DMS 273 (cell line): ENCODE results near the gene CROCC2.

Experiments used
- DNase-seq: peaks from one replicate; lab custom pipeline; 2025; ENCODE audit not compliant: unreplicated experiment; lab: John Stamatoyannopoulos, UW

CROCC2 gene

GRCh38 chr2:240954436-240955305 lies 48.5 kb downstream of the CROCC2 start:
- no peak for DNase-seq

DNA sequence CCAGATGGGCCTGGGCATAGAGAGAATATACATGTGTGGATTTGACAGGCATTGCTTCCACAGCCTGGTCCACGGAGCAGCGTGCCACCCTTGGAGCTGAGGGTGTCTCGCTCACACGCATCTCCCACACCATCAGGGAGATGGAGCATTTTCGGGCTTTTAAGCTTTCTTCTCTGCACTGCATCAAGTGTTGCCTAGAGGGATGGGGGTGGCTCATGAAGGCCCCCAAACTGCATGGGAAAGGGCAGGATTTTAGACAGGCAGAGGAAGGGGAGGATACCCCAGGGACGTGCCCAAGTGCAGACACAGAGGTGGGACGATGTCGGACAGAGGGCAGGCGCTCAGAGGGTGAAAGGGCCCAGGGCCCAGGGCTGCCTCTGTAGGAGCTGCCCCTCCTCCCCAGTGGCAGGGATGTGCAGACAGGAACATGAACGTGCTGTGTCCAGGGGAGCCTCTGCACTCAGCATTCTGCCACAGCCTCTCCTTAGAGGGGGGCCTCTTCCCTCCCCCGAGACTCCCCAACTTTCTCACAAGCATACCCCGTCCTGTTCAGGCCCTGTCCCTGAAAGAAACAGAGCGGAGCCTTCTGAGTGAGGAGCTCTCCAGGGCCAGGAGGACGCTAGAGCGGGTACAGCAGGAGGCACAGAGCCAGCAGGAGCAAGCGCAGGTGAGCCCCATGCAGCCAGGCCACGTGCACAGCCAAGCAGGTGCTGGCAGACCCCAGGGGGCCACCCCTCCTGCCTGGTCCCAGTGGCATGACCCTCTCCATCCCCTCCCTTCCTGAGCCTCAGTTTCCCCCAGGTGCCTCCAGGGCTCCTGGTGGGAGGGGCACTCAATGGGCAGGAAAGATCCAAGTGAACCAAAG lies 49.4 kb downstream of the CROCC2 start:
- DNase-seq, result no peak

- peak; percentile 51 for DNase-seq
Observed at GRCh38 chr2:240956171-240956934, 50.2 kb downstream of the CROCC2 start.

- DNase-seq, result no peak
Observed at GRCh38 chr2:240956935-240957655, 51.0 kb downstream of the CROCC2 start.

DNA sequence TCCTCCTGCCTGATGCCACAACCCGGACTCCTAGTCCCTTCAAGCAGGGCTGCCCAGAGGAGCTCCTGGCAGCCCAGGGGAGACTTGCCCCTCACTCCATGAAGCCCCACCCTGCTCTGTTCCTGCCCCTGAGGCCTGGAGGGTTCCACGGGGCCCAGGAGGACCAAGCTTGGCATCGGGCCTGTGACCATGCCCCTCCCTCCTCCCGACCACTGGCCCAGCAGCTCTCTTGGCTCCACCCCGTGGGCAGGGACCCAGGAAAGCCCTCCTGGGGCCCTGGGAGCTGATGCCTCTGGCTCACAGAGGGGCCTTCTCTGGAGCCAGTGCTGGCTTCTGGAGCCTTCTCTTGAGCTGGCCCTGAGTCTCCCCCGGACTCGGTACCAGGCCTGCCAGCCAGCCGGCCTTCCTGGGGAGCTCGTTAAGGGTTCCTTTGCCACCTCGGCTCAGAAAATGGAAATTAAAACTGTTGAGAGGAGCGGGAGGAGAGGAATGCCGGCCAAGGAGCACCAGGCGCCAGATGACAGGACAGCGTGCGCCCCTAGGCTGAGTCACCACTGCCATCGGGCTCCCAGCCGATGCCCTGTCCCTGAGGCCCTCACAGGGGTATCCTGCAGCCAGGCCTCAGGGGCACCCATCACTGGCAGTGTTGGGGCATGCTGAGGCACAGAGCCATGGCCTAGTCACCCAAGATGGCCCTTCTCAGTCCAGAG lies 51.7 kb downstream of the CROCC2 start:
- peak; percentile 66 for DNase-seq

GRCh38 chr2:240958366-240959213 lies 52.5 kb downstream of the CROCC2 start:
- DNase-seq, result no peak

- no peak for DNase-seq
Observed at GRCh38 chr2:240959214-240959940, 53.2 kb downstream of the CROCC2 start.

DNA sequence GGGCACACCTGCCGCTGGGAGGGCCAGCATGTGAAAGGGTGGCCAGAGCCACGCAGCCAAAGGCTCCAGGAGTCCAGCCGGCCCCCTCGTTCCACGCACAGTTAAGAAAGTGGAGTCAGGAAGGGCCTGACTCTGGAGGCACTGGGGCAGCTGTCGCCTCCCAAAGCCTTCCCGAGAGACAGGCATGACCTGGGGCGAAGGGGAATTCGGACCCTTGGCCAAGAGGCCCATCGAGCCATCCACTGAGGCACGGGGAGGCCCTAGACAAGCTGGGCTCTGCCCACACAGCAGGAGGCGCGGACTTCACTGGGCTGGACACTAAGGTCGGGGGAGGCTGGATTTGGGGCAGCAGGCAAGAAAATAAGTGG lies 53.8 kb downstream of the CROCC2 start:
- no peak for DNase-seq

GRCh38 chr2:240960309-240960970 lies 54.3 kb downstream of the CROCC2 start:
- DNase-seq, result peak; percentile 33

- no peak for DNase-seq
Observed at GRCh38 chr2:240960971-240961876, 55.1 kb downstream of the CROCC2 start.

DNA sequence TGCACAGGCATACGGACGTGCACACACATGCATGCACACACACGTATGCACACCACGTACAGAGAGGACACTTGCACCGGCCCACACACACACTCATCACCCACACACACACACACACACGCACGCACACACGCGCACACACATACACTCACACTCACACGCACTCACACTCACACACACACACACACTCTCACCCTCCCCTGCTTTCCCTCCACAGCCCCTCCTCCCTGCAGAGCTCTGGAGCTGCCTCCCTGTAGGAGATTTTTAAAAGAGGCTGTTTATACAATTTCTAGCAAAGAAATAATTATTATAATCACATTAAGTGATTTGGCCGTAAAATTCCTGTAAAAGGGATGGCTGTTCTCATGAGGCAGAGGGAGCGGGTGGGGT lies 55.8 kb downstream of the CROCC2 start:
- DNase-seq, result no peak

GRCh38 chr2:240962300-240963064 lies 56.3 kb downstream of the CROCC2 start:
- DNase-seq, result no peak

- no peak for DNase-seq
Observed at GRCh38 chr2:240963065-240963867, 57.1 kb downstream of the CROCC2 start.

- no peak for DNase-seq
Observed at GRCh38 chr2:240963868-240964703, 58.0 kb downstream of the CROCC2 start.
